ENCODE results near the gene PBX1.

DNA sequence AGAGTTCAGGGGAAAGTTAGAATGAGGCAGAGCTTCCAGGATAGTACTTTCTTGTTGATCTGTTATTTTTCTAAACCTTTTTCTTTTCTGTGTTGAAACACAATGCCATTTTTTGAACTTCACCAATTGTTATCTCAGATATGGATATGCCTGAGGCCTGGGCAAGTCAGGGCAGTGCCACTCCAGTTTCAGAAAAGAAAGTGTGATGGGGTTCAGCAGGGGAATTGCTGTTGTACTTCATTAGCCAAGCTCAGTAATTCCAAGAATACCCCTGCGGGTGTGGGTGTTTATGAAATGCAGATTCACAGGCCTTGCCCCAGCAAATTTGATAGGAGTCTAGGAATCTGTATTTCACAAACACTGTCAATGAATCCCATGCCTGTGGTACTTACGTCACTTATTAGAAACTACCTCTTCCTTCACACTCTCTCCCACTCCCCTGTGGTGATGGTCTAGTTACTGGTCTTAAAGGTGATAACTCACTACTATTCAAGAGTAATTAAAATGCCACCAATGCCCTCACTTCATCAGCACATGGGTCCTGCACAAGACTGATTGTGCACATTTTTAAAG lies 142.3 kb downstream of the PBX1 start:
- TF ChIP-seq JUN (CRISPR knock-in tag; IDR thresholded peaks at IDR 0.05) (no peak), NFYB (CRISPR knock-in tag; conservative IDR thresholded peaks at IDR 0.05; ENCODE audit: low read depth) (no peak), OVOL2 (CRISPR knock-in tag; IDR thresholded peaks at IDR 0.05; ENCODE audit: borderline replicate concordance) (no peak)
